Measurements from ENCODE around the gene SMG1. TPM values are rescaled to one million over a fixed set of nuclear protein-coding genes. Genes with fewer than 3 reads are reported as not detected.
"Not testable (repeated sequence)": the region's sequence is repeated elsewhere in the genome, so short reads cannot be mapped to it uniquely, and the experiment has no call there.

Gene SMG1
- total RNA-seq, 1 experiment from 2014 or later: 18.3 TPM

DNA sequence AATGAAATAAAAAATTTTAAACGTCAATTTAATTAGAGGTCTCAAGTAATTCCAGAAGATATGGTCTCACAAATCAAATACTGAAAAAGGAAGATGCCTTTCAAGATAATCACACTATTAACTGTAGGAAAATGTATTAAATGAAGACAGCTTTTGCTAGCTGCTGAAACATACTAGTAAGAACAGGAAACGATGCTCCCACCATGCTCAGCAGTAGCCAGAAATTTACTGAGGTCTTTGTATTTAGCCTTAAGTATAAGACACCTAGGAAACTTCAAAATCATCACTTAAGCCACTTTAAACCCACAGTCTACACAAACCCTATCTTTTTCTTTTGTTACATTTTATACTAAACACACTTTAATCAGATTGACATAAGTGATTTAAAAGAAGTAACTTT is 16.6 kb downstream of the SMG1 start:
- H3K36me3 ChIP-seq (replicated peaks; ENCODE audit: control insufficient read depth, insufficient read depth, low read length); H3K27me3 ChIP-seq (ENCODE audit: control insufficient read depth, insufficient read depth, low read length); H3K4me3 ChIP-seq (ENCODE audit: insufficient read depth, low read depth, low read length); DNase-seq: not testable (repeated sequence)

- not testable (repeated sequence) for H3K36me3 ChIP-seq (replicated peaks; ENCODE audit: control insufficient read depth, insufficient read depth, low read length); DNase-seq; H3K4me3 ChIP-seq (ENCODE audit: insufficient read depth, low read depth, low read length); H3K27me3 ChIP-seq (ENCODE audit: control insufficient read depth, insufficient read depth, low read length)
Measured at GRCh38 chr16:18908716-18909115, 17.5 kb downstream of the SMG1 start.

DNA sequence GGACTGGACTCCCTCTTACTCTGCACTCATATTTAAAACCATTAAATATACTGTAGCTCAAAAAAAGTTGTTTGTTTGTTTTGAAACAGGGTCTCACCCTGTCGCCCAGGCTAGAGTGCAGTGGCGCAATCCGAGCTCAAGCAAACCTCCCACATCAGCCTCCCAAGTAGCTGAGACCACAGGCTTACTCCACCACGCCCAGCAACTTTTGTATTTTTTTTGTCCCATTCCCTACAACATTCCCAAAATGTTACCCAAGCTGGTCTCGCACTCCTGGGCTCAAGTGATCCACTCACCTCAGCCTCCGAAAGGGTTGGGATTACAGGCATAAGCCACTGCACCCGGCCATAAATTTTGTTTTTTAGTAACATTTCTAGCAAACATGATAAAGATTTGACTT is 23.4 kb downstream of the SMG1 start:
- not testable (repeated sequence) for DNase-seq; H3K4me3 ChIP-seq (ENCODE audit: insufficient read depth, low read depth, low read length); H3K36me3 ChIP-seq (replicated peaks; ENCODE audit: control insufficient read depth, insufficient read depth, low read length); H3K27me3 ChIP-seq (ENCODE audit: control insufficient read depth, insufficient read depth, low read length)

- H3K36me3 ChIP-seq (replicated peaks; ENCODE audit: control insufficient read depth, insufficient read depth, low read length); DNase-seq; H3K27me3 ChIP-seq (ENCODE audit: control insufficient read depth, insufficient read depth, low read length); H3K4me3 ChIP-seq (ENCODE audit: insufficient read depth, low read depth, low read length): not testable (repeated sequence)
Measured at GRCh38 chr16:18902044-18902443, 24.2 kb downstream of the SMG1 start.

GRCh38 chr16:18901194-18901593 is 25.0 kb downstream of the SMG1 start:
- not testable (repeated sequence) for H3K36me3 ChIP-seq (replicated peaks; ENCODE audit: control insufficient read depth, insufficient read depth, low read length)

GRCh38 chr16:18884456-18884855 is 41.8 kb downstream of the SMG1 start:
- H3K36me3 ChIP-seq (replicated peaks; ENCODE audit: control insufficient read depth, insufficient read depth, low read length); DNase-seq; H3K4me3 ChIP-seq (ENCODE audit: insufficient read depth, low read depth, low read length); H3K27me3 ChIP-seq (ENCODE audit: control insufficient read depth, insufficient read depth, low read length): not testable (repeated sequence)

More at GRCh38 chr16:18901194-18901593, 25.0 kb downstream of the SMG1 start:
- not testable (repeated sequence) for DNase-seq; H3K4me3 ChIP-seq (ENCODE audit: insufficient read depth, low read depth, low read length); H3K27me3 ChIP-seq (ENCODE audit: control insufficient read depth, insufficient read depth, low read length)

DNA sequence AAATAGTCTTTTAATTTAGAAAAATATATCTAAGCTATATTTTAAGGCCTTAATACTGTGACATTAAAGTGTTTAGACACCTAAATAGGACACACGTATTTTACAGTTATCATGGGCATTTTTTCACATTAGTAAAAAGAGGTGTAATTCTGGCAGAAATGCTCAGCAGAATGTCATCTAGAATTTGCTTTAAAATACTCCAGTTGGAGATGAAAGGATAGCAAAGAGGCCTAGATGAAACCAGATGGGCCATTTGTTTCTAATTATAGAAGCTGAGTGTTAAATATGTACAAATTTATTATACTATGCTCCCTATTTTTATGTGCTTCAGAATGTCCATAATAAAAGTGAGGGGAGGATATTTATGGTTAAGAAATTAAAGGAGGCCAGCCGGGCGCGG is 48.5 kb downstream of the SMG1 start:
- not testable (repeated sequence) for H3K36me3 ChIP-seq (replicated peaks; ENCODE audit: control insufficient read depth, insufficient read depth, low read length); DNase-seq; H3K4me3 ChIP-seq (ENCODE audit: insufficient read depth, low read depth, low read length); H3K27me3 ChIP-seq (ENCODE audit: control insufficient read depth, insufficient read depth, low read length)

- H3K27me3 ChIP-seq (ENCODE audit: control insufficient read depth, insufficient read depth, low read length); H3K4me3 ChIP-seq (ENCODE audit: insufficient read depth, low read depth, low read length); H3K36me3 ChIP-seq (replicated peaks; ENCODE audit: control insufficient read depth, insufficient read depth, low read length); DNase-seq: not testable (repeated sequence)
Measured at GRCh38 chr16:18877259-18877658, 48.9 kb downstream of the SMG1 start.

- not testable (repeated sequence) for H3K27me3 ChIP-seq (ENCODE audit: control insufficient read depth, insufficient read depth, low read length); DNase-seq; H3K4me3 ChIP-seq (ENCODE audit: insufficient read depth, low read depth, low read length); H3K36me3 ChIP-seq (replicated peaks; ENCODE audit: control insufficient read depth, insufficient read depth, low read length)
Measured at GRCh38 chr16:18876301-18876700, 49.9 kb downstream of the SMG1 start.

DNA sequence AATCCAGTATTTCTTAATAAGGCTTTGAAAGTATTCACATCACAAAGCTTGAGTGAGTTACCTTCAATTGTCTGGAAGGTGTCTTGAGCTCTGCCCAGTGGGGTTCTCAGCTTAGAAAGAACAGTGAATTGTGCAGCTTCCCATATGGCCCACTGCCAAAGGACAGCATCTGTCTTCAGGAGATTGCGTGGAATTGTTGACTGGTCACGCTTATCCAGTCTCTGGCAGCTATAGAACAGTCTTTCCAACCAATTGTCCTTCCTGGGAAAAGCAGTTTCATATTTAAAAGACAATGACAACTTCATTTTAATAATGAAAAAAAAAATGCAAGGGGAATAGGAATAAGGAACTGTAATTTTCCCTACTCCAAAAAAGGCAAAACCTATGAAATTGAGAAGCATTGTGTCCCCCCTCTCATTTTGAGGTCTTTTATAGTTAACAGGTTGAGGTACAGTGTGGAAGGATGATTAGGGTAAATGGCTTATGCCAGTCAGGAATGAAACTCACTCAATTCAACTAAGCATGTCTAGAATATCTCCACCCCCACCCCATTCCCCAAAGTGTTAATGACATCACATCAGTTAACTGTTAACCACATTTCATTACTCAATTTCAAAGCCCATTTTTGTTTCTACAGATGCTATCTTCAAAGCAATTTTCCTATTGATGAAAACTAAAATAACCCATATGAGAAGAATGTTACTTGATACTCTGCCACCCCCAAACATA is 57.0 kb downstream of the SMG1 start:
- not testable (repeated sequence) for H3K36me3 ChIP-seq (replicated peaks; ENCODE audit: control insufficient read depth, insufficient read depth, low read length); DNase-seq; H3K27me3 ChIP-seq (ENCODE audit: control insufficient read depth, insufficient read depth, low read length); H3K4me3 ChIP-seq (ENCODE audit: insufficient read depth, low read depth, low read length)

DNA sequence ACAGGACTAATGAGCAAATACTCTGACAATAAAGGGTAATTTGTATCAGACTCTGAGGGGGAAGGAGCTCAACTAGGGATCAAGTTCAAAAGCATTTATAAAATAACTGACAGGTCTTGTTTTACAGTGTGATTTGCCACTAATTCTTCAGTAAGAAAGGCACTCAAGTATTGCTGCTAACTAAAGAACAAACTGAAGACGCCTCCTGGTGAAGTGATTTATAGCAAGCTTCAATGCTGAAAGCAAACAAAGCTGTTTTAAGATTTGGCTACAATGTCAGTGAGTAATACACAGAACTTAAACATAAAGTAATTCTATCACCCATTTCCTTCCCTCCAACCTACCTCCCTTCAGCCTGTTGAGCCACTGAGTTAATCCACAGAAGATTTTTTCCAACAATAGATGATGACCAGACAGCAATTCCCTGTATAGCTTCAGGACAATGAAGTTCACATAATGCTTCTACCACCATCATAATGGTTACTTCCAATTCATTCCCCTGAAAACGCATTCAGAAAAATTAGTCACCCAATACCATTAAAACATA is 59.9 kb downstream of the SMG1 start:
- DNase-seq; H3K36me3 ChIP-seq (replicated peaks; ENCODE audit: control insufficient read depth, insufficient read depth, low read length); H3K27me3 ChIP-seq (ENCODE audit: control insufficient read depth, insufficient read depth, low read length); H3K4me3 ChIP-seq (ENCODE audit: insufficient read depth, low read depth, low read length): not testable (repeated sequence)

DNA sequence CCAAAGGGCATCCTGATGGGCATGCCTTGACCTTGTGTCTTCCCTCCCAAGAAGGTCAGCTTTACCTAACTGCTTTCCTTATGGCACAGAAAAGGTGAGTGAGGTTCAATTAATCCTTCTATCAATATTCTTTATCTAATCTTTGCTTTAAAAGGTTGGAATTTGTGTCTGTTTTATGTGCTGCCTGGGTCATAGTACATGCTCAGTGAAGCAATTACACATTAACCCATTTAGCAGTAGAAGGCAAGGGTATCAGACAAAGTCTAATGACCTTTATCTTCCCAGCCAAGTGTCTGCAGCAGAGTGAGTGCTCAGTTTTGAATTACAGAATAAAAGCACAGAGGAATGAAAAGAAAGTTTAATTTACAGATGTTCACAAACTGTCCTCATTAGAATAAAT is 63.3 kb downstream of the SMG1 start:
- DNase-seq; H3K36me3 ChIP-seq (replicated peaks; ENCODE audit: control insufficient read depth, insufficient read depth, low read length); H3K4me3 ChIP-seq (ENCODE audit: insufficient read depth, low read depth, low read length); H3K27me3 ChIP-seq (ENCODE audit: control insufficient read depth, insufficient read depth, low read length): not testable (repeated sequence)

- Histone ChIP-seq H3K4me3 (ENCODE audit: insufficient read depth, low read depth, low read length) (no peak overlapping the region), H3K36me3 (replicated peaks; ENCODE audit: control insufficient read depth, insufficient read depth, low read length) (peaks cover 25% of the 10 kb centered on the region), H3K27me3 (ENCODE audit: control insufficient read depth, insufficient read depth, low read length) (no peaks in the 10 kb centered on the region)
- DNase-seq: no peak
Measured at GRCh38 chr16:18855196-18855595, 71.0 kb downstream of the SMG1 start.

DNA sequence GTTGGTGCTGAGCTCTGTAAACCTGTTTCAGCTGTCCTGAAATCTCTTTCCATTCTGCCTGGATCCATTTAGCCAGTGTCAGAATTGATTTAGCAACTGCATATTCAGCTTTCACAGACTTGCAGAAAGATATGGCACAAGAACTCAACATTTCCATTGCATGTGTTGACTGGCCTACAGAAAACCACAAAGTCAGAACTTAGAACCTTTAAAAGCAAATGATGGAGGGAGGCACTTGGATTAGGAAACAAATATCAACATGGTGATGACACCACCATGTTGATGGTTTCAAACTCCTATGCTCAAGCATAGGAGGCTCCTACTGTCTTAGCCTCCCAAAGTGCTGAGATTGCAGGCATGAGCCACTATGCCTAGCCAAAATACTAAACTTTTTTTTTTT is 72.5 kb downstream of the SMG1 start:
- H3K36me3 ChIP-seq (replicated peaks; ENCODE audit: control insufficient read depth, insufficient read depth, low read length): peaks cover 35% of the 10 kb centered on the region
- H3K27me3 ChIP-seq (ENCODE audit: control insufficient read depth, insufficient read depth, low read length): no peaks in the 10 kb centered on the region
- no peak overlapping the region for H3K4me3 ChIP-seq (ENCODE audit: insufficient read depth, low read depth, low read length)
- no peak for DNase-seq

- no peaks in the 10 kb centered on the region for H3K27me3 ChIP-seq (ENCODE audit: control insufficient read depth, insufficient read depth, low read length)
- no peak for DNase-seq
- no peak overlapping the region for H3K4me3 ChIP-seq (ENCODE audit: insufficient read depth, low read depth, low read length)
- H3K36me3 ChIP-seq (replicated peaks; ENCODE audit: control insufficient read depth, insufficient read depth, low read length): peaks cover 41% of the 10 kb centered on the region
Measured at GRCh38 chr16:18852647-18853046, 73.6 kb downstream of the SMG1 start.
